HepG2 (cell line): ENCODE data around the gene FAM210A. TPM values are rescaled to one million over a fixed set of nuclear protein-coding genes. Genes with fewer than 3 reads are reported as not detected.

Experiments used
- EEA1 ChIP-seq: sonication (generic); formaldehyde crosslinking; IDR thresholded peaks from 2 replicates; pipeline ENCODE4 v1.5.1; 2020; ENCODE audit warnings: mild to moderate bottlenecking, missing genetic modification reagents, borderline replicate concordance
- ETV6 ChIP-seq: sonication (generic); formaldehyde crosslinking; conservative IDR thresholded peaks from 2 replicates; pipeline ENCODE4 v1.4.0; 2020; ENCODE audit warnings: missing genetic modification reagents
- HDAC1 ChIP-seq: sonication (generic); formaldehyde crosslinking; IDR thresholded peaks from 2 replicates; pipeline ENCODE4 v1.5.1; 2020; ENCODE audit warnings: mild to moderate bottlenecking, missing genetic modification reagents
- HDAC2 ChIP-seq: sonication (generic); formaldehyde crosslinking; IDR thresholded peaks from 2 replicates; pipeline ENCODE4 v1.4.0; 2020; ENCODE audit warnings: missing genetic modification reagents
- HIC2 ChIP-seq: sonication (generic); formaldehyde crosslinking; IDR thresholded peaks from 2 replicates; pipeline ENCODE4 v1.9.0; 2022; ENCODE audit warnings: low read depth, missing genetic modification reagents
- NFKB2 ChIP-seq: sonication (generic); formaldehyde crosslinking; IDR thresholded peaks from 2 replicates; pipeline ENCODE4 v1.4.0; 2020; ENCODE audit warnings: missing genetic modification reagents, borderline replicate concordance
- RFXAP ChIP-seq: sonication (generic); formaldehyde crosslinking; IDR thresholded peaks from 2 replicates; pipeline ENCODE4 v1.4.0; 2020; ENCODE audit warnings: missing genetic modification reagents, borderline replicate concordance
- SETDB1 ChIP-seq: sonication (generic); formaldehyde crosslinking; IDR thresholded peaks from 2 replicates; pipeline ENCODE4 v1.5.1; 2020; ENCODE audit warnings: missing genetic modification reagents, mild to moderate bottlenecking, borderline replicate concordance
- SP1 ChIP-seq, 2 experiments: fragments of 450-650 bp in 1 of 2; sonication (generic) in 1 of 2; formaldehyde crosslinking in 1 of 2; IDR thresholded peaks; 2 replicates each; pipeline versions ENCODE4 v1.4.0 to v1.6.1; 2016 to 2020; ENCODE audit warnings: missing genetic modification reagents in 1 of 2
- THAP11 ChIP-seq: IDR thresholded peaks from 2 replicates; pipeline ENCODE4 v1.6.1; 2016; ENCODE audit warnings: missing biosample characterization, missing genetic modification reagents
- ZBTB10 ChIP-seq: sonication (generic); formaldehyde crosslinking; IDR thresholded peaks from 2 replicates; pipeline ENCODE4 v1.4.0; 2020; ENCODE audit warnings: missing genetic modification reagents, borderline replicate concordance
- ZBTB2 ChIP-seq: sonication (generic); formaldehyde crosslinking; IDR thresholded peaks from 2 replicates; pipeline ENCODE4 v1.8.0; 2022; ENCODE audit warnings: low read depth, missing genetic modification reagents
- ZFP1 ChIP-seq: IDR thresholded peaks from 2 replicates; pipeline ENCODE4 v1.6.1; 2016
- ZFP82 ChIP-seq: sonication (generic); formaldehyde crosslinking; IDR thresholded peaks from 2 replicates; pipeline ENCODE4 v1.5.1; 2020; ENCODE audit warnings: mild to moderate bottlenecking, missing genetic modification reagents, borderline replicate concordance
- ZNF142 ChIP-seq: sonication (generic); formaldehyde crosslinking; IDR thresholded peaks from 2 replicates; pipeline ENCODE4 v1.4.0; 2020; ENCODE audit warnings: missing genetic modification reagents
- ZSCAN20 ChIP-seq: sonication (generic); formaldehyde crosslinking; IDR thresholded peaks from 2 replicates; pipeline ENCODE4 v1.4.0; 2020; ENCODE audit warnings: missing genetic modification reagents, mild to moderate bottlenecking, borderline replicate concordance
- polyA plus RNA-seq, 8 experiments: library from polyadenylated mRNA; depleted of rRNA in 3 of 8; stranded (reverse) in 7 of 8; unstranded in 1 of 8; fragments of >200 nt; fragmentation: Illumina TruSeq in 4 of 8; extraction: Trizol in 4 of 8; gene quantifications; 2 replicates each; pipeline versions ENCODE4 v1.2.1 to v1.2.3, GENCODE V29; 2011 to 2016; ENCODE audit warnings: low read depth in 4 of 8, missing spikeins in 1 of 8, mixed read lengths in 1 of 8; ENCODE audit not compliant: insufficient read depth in 1 of 8
- total RNA-seq, 5 experiments: library from RNA; depleted of rRNA; stranded (reverse); fragments of >200 nt; fragmentation: Illumina TruSeq; extraction: Trizol; gene quantifications; 2 replicates each; pipeline ENCODE4 v1.2.3, GENCODE V29; 2016; ENCODE audit warnings: low read depth in 1 of 5

FAM210A gene
- total and polyA plus RNA-seq, 2 of the 13 experiments (the other 11 are each of a cell fraction or from before 2014, with no cell fraction given) = 33.2 to 37.5 TPM

GRCh38 chr18:13726232-13726971, at the start of gene FAM210A, which contains the start of gene RNMT (continued):
- peak; percentile 80; the same call in 1 of the 2 replicates for TF ChIP-seq HIC2 (CRISPR knock-in tag)
- TF ChIP-seq ZSCAN20 = peak; percentile 79; the same call in 1 of the 2 replicates
- TF ChIP-seq ZFP1 (CRISPR knock-in tag) = no peak
- TF ChIP-seq ZBTB2 (CRISPR knock-in tag) = 0 out of 2 replicates have a peak, but pooled peaks have one; percentile 53
- TF ChIP-seq EEA1 (CRISPR knock-in tag) = no peak; the same call in 1 of the 2 replicates
- TF ChIP-seq THAP11 = peak; percentile 100
- TF ChIP-seq ETV6 (CRISPR knock-in tag) = peak; percentile 77; the same call in 1 of the 2 replicates
- peak; percentile 18; the same call in 1 of the 2 replicates for TF ChIP-seq ZBTB10 (CRISPR knock-in tag)
- peak; percentile 86; the same call in 1 of the 2 replicates for TF ChIP-seq ZFP82 (CRISPR knock-in tag)
- TF ChIP-seq HDAC2 = peak; percentile 92
- TF ChIP-seq RFXAP = peak; percentile 76; the same call in 1 of the 2 replicates
- peak; percentile 99 for TF ChIP-seq HDAC1
- TF ChIP-seq SP1 (IDR thresholded peaks at IDR 0.05) = no peak
- peak; percentile 41; the same call in 1 of the 2 replicates for TF ChIP-seq SP1 (CRISPR knock-in tag; IDR thresholded peaks at IDR 0.05)
- TF ChIP-seq ZNF142 = peak; percentile 86
- no peak for TF ChIP-seq SETDB1 (CRISPR knock-in tag)
- TF ChIP-seq NFKB2 (CRISPR knock-in tag) = peak; percentile 74; the same call in 1 of the 2 replicates
